DND-41 (cell line): ENCODE data around the gene SLC4A1AP.

Source experiments
- EZH2 ChIP-seq: IDR thresholded peaks from 3 replicates; pipeline ENCODE4 v1.6.1; 2012; ENCODE audit warnings: borderline replicate concordance, low read depth, mild to moderate bottlenecking, moderate library complexity, low read length, inconsistent platforms; ENCODE audit not compliant: severe bottlenecking
- TF ChIP-seq, protein P1 (sequence below): IDR thresholded peaks from 2 replicates; pipeline ENCODE4 v1.5.1; 2012; ENCODE audit warnings: borderline replicate concordance, low read length, moderate library complexity, mild to moderate bottlenecking; ENCODE audit not compliant: poor library complexity, severe bottlenecking; ENCODE audit errors: extremely low read depth

DNA sequence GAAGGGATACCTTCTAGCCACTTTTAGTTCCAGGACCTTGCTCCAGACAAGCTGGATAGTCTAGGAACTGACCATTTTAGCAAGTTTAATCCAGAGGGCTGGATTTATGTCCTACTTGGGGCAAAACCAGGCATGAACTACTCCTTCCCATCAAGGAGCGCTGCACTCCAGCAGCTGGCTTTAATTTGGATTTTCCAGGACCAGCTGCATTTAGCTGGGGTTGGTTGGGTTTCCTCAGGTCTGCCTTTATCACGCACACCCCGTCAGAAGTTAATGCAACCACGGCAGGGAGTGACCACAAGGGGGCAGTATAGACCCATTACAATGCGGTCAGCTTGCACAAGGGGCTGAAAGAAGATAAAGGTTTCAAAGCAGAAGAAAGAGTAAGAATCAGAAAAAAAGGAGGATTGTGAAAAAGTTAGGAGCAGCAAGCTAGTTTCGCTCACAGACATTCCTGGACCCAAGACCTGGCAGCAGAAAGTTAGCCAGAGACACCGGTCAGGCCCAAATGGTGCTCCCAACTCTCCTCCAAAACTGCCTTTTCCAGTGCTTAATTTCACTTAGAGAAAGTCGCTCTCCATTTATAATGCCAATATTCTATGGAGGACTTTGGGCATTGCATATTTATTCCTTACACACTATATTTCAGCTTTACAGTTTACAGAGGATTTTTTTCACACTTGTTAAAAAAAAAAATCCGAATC, 40.1 kb downstream of the SLC4A1AP start:
- TF ChIP-seq, protein P1, sequence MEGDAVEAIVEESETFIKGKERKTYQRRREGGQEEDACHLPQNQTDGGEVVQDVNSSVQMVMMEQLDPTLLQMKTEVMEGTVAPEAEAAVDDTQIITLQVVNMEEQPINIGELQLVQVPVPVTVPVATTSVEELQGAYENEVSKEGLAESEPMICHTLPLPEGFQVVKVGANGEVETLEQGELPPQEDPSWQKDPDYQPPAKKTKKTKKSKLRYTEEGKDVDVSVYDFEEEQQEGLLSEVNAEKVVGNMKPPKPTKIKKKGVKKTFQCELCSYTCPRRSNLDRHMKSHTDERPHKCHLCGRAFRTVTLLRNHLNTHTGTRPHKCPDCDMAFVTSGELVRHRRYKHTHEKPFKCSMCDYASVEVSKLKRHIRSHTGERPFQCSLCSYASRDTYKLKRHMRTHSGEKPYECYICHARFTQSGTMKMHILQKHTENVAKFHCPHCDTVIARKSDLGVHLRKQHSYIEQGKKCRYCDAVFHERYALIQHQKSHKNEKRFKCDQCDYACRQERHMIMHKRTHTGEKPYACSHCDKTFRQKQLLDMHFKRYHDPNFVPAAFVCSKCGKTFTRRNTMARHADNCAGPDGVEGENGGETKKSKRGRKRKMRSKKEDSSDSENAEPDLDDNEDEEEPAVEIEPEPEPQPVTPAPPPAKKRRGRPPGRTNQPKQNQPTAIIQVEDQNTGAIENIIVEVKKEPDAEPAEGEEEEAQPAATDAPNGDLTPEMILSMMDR, result peak; percentile 96
- TF ChIP-seq EZH2, result no peak
